Measurements from ENCODE around the gene PSMG1.
"Not testable (repeated sequence)": the region's sequence is repeated elsewhere in the genome, so short reads cannot be mapped to it uniquely, and the experiment has no call there.

Gene PSMG1

GRCh38 chr21:39156024-39156423, 27.2 kb downstream of the PSMG1 start:
- DNase-seq (ENCODE audit: low read depth in 2 of 2): no peak

DNA sequence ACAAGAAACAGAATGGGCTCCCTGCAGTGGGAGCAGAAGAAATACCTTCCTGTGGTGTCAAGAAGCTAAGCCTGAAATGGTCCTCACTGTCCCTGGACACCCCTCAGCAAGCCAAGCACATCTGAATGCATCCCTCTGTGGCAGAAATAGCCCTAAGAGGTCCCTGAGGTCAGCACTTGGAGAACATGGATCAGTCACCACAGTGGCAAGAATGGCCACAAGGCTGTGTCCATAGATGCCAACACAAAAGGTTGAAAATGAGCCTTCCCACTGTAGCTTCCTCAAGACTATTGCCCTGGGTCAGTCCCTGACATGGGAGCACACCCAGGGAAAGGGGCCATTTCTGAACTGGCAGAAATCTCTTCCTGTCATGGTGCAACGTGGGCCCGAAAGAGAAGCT, 27.7 kb downstream of the PSMG1 start:
- DNase-seq (ENCODE audit: low read depth in 2 of 2): no peak

GRCh38 chr21:39153842-39154241, 29.4 kb downstream of the PSMG1 start:
- DNase-seq (ENCODE audit: low read depth in 2 of 2): no peak

DNA sequence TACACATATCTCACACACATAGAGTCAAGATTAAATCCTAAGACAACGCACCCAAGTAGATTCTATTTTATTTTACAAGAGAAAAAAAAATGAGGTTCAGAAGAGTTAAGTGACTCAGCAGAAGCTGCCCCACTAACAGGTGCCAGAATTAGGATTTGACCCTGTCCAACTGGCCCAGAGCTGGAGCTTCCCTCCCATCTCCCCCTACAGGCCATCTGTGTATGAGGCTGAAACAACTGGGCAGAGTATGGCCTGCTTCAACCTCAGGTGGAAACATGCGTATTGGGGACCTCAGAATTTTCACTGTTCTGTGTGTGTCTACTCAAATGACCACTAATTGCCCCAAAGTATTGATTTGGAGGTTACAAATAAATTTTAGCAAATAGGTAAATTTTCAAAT, 29.9 kb downstream of the PSMG1 start:
- no peak for DNase-seq (ENCODE audit: low read depth in 2 of 2)

- no peak for DNase-seq (ENCODE audit: low read depth in 2 of 2)
Measured at GRCh38 chr21:39152271-39152670, 31.0 kb downstream of the PSMG1 start.

DNA sequence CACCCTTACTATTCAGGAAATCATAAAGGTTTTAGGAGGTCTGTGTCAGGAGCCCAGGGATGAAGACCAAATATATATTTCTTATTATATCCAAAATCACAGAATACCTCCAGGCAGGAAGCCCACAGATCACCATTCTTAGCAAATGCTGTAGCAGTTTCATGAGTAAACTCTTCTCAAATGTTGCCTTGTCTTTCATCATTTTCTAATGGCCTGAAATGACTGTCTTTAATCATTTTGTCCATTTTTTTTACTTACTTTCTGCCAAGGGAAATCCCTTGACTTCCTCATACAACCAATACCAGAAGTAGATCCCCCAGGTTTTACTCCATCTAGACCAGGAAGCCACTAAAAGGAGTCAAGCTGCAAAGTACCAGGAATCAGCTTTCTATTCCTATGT, 32.4 kb downstream of the PSMG1 start:
- no peak for DNase-seq (ENCODE audit: low read depth in 2 of 2)

- DNase-seq (ENCODE audit: low read depth in 2 of 2): no peak
Measured at GRCh38 chr21:39150316-39150715, 32.9 kb downstream of the PSMG1 start.

- no peak for DNase-seq (ENCODE audit: low read depth in 2 of 2)
Measured at GRCh38 chr21:39149882-39150281, 33.4 kb downstream of the PSMG1 start.

DNA sequence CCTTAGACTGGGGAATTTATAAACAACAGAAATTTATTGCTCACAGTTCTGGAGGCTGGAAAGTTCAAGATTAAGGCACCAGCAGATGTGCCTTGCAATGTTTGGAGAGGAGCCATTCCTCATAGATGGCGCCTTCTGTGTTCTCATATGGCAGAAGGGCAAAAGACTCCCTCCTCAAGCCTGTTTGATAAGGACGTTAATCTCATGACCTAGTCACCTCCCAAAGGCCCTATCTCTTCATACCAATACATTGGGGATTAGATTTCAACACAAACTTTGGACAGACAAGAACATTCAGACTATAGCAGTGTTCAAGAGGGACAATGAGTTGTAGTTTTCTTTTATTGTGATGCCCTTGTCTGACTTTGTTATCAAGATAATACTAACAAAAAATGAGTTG, 34.3 kb downstream of the PSMG1 start:
- DNase-seq (ENCODE audit: low read depth in 2 of 2): no peak

DNA sequence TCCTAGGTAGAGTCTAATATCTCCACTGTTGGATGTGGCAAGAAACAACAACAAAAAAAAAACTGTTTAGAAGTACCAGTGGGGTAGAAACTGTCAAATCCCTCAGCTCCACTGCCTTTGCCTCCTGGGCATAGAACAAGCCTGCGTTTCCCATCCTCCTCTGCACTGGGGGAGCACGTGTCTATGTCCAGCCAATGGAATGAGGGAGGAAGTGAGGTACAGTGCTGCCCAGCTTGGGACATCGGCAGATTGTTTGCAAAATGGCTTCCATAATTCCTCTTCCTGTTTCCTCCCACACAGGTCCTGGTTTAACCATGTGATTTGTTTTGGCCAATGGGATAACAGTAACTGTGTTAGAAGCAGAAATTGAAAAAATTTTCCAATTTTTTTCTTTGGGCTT, 39.1 kb downstream of the PSMG1 start:
- DNase-seq (ENCODE audit: low read depth in 2 of 2): no peak

DNA sequence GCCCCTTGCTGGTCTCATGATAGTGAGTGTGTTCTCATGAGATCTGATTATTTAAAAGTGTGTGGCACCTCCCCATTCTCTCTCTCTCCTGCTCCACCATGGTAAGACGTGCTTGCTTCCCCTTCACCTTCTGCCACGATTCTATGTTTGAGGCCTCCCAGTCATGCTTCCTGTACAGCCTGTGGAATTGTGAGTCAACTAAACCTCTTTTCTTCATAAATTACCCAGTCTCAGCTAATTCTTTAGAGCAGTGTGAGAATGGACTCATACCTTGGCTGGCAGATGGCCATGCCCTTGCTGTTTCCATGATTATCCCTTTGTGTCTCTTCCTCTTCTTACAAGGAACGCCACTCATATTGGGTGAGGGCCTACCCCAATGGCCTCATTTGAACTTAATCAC, 40.3 kb downstream of the PSMG1 start:
- DNase-seq (ENCODE audit: low read depth in 2 of 2): no peak

- no peak for DNase-seq (ENCODE audit: low read depth in 2 of 2)
Measured at GRCh38 chr21:39141502-39141901, 41.7 kb downstream of the PSMG1 start.

DNA sequence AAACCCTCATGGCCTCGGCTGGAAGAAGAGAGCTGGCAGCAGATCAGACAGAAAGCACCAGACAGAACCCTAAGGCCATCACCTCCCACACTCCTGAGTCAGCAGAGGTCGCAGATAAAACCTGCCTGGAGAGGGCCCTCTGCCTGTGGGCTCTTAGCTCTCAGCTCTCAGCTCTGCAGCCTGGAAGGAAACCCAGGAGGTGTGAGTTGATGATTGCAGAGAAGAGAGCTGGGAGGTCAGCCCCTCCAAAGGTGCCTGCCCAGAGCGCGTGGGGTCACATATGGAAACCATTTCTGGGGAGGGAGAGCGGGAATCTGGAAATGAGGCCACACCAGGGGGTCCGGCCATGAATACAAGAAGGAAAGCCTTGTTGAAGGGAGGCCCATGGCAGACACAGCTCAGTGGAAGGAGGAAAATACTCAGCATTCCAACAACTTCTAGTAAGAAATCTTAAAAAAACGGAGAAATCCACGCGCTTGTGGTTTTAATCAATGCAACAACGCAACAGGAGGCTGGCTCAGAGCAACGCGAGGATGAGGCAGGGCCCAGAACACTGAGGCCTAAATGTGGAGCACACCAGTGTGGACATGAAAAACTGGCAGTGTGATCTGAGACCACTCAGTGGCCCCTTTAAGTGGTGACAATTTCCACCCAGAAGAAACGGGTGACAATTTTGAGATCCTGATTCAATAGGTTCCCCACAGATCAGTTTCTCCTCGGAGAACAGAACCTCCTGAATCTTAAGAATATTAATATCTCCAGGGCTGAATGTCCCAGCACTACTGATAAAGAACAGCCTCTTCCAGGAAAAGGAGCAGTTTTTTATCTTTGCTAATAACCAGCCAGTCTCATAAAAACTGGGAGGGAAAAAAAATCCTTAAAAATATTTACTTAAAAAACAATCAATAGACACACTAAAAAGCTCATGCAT, 45.7 kb downstream of the PSMG1 start:
- no peak for DNase-seq (ENCODE audit: low read depth in 2 of 2)

GRCh38 chr21:39136711-39137110, 46.5 kb downstream of the PSMG1 start:
- no peak for DNase-seq (ENCODE audit: low read depth in 2 of 2)

- not testable (repeated sequence) for DNase-seq (ENCODE audit: low read depth in 2 of 2)
Measured at GRCh38 chr21:39136138-39136537, 47.1 kb downstream of the PSMG1 start.

- DNase-seq (ENCODE audit: low read depth in 2 of 2): no peak
Measured at GRCh38 chr21:39134288-39134810, 48.9 kb downstream of the PSMG1 start.

DNA sequence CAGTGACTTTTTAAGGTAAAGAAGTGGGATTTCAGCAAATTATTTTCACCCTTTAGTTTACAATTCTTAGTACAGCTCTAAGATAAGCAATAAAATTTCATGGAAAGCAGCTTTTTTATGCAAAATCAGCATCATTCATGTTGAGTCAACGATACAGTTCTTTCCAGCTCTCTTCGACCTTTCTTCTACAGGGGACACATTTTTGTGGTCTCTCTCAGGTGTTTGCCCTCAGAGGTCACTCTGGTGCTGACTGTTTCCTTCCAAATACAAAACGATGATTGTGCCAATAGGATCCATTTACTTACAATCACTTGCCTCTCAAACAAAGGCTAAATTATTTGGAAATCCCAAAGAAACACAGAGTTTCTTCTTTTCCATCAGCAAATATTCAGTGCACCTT, 51.0 kb downstream of the PSMG1 start:
- no peak for DNase-seq (ENCODE audit: low read depth in 2 of 2)

GRCh38 chr21:39131791-39132190, 51.5 kb downstream of the PSMG1 start:
- DNase-seq (ENCODE audit: low read depth in 2 of 2): no peak

GRCh38 chr21:39127506-39127905, 55.7 kb downstream of the PSMG1 start:
- DNase-seq (ENCODE audit: low read depth in 2 of 2): no peak

- no peak for DNase-seq (ENCODE audit: low read depth in 2 of 2)
Measured at GRCh38 chr21:39126486-39126806, 56.8 kb downstream of the PSMG1 start.

DNA sequence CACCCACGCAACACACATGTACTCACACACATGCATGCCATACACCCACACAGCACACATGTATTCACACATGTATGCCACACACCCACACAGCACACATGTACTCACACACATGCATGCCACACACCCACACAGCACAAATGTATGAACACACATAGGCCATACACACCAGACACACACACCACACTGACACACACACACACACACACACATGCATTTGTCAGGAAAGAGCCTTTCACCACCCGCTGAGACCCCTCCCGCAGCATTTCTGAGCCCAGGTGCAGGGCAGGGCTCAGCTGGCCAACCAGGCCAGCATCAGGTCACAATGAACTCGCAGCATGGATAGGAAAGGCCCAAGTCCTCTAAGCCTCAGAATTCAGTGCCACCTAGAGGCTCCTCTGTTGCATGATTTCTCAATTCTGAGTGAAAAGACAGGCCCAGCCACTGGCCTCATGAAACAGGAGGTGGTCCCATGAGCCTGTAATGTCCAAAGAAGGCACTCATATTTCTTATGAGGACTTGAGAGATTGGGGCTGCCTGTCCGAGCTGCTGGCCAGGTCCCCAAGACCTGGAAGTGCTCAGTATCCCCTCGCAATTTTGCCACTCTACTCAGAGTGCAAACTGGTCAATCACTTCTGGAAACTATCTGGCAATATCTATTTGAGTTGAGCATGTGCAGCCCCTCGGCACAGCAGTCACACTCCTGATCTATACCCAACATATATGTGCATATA, 57.3 kb downstream of the PSMG1 start:
- no peak for DNase-seq (ENCODE audit: low read depth in 2 of 2)

Data from stimulated activated CD4-positive, alpha-beta T cell treated with anti-CD3 and anti-CD28 coated beads, Interleukin-1b, Interleukin-23, amount 100 ng/mL, for 4 hours (primary cell).